Tibial nerve (tissue), 4 donors: ENCODE data around the gene CSNK1E.

Experiments used
- CTCF ChIP-seq, 5 experiments: fragments of 200-600 bp in 3 of 5; fragments of 450-650 bp in 2 of 5; sonication (generic) in 3 of 5; IDR thresholded peaks; one replicate each; pipeline ENCODE4 v1.5.1; 2016 to 2019; ENCODE audit warnings: antibody characterized with exemption in 5 of 5, mild to moderate bottlenecking in 3 of 5, moderate library complexity in 2 of 5
- EP300 ChIP-seq, 2 donors: sonication (generic); formaldehyde crosslinking; IDR thresholded peaks; one replicate each; pipeline ENCODE4 v1.6.1; 2017; ENCODE audit warnings: antibody characterized with exemption in 2 of 2, mild to moderate bottlenecking in 1 of 2
- POLR2A ChIP-seq, 2 donors: fragments of 450-650 bp; IDR thresholded peaks; one replicate each; pipeline ENCODE4 v1.6.1; 2017; ENCODE audit warnings: antibody characterized with exemption in 2 of 2, mild to moderate bottlenecking in 2 of 2, moderate library complexity in 2 of 2

GRCh38 chr22:38246046-38246658 lies 71.1 kb downstream of the CSNK1E start:
- no peak for TF ChIP-seq CTCF (IDR thresholded peaks at IDR 0.05)
- no peak for TF ChIP-seq POLR2A (IDR thresholded peaks at IDR 0.05)
- TF ChIP-seq EP300 (IDR thresholded peaks at IDR 0.05), result no peak
